ENCODE data around the gene CACFD1. TPM values are rescaled to one million over a fixed set of nuclear protein-coding genes. Genes with fewer than 3 reads are reported as not detected.

Gene CACFD1
- total RNA-seq, 1 donor from 2014 or later: 34.3 TPM

- TF ChIP-seq CTCF (IDR thresholded peaks at IDR 0.05): no peak
- peak in 1 of 2 donors; percentile 2 for ATAC-seq
- H3K9me3 ChIP-seq: no peaks in the 10 kb centered on the region
- H3K36me3 ChIP-seq: peaks cover 53% of the 10 kb centered on the region
- DNase-seq: no peak
- peaks cover 3% of the 10 kb centered on the region for H3K4me1 ChIP-seq
- H3K4me3 ChIP-seq: no peak overlapping the region
- no peaks in the 10 kb centered on the region for H3K27me3 ChIP-seq (ENCODE audit: low read depth)
- H3K27ac ChIP-seq: no peak overlapping the region
- intact Hi-C loops (cut with DNase I): no loop called here
These were observed 11.2 kb downstream of the CACFD1 start for GRCh38 chr9:133470988-133471387.

GRCh38 chr9:133471551-133472276 is 11.9 kb downstream of the CACFD1 start:
- DNase-seq (no peak), ATAC-seq (no peak)
- Histone ChIP-seq H3K27me3 (ENCODE audit: low read depth) (no peaks in the 10 kb centered on the region), H3K36me3 (peaks cover 53% of the 10 kb centered on the region), H3K27ac (no peak overlapping the region), H3K4me3 (no peak overlapping the region), H3K4me1 (peaks cover 10% of the 10 kb centered on the region), H3K9me3 (no peaks in the 10 kb centered on the region)
- intact Hi-C loops (cut with DNase I): no loop called here
- TF ChIP-seq CTCF (IDR thresholded peaks at IDR 0.05): no peak

- Histone ChIP-seq H3K9me3 (no peaks in the 10 kb centered on the region), H3K36me3 (peaks cover 48% of the 10 kb centered on the region), H3K4me1 (peaks cover 16% of the 10 kb centered on the region), H3K27ac (no peak overlapping the region), H3K4me3 (no peak overlapping the region), H3K27me3 (ENCODE audit: low read depth) (no peaks in the 10 kb centered on the region)
- TF ChIP-seq CTCF (IDR thresholded peaks at IDR 0.05): no peak
- no peak for ATAC-seq
- intact Hi-C loops (cut with DNase I): no loop called here
- no peak for DNase-seq
These were observed 12.5 kb downstream of the CACFD1 start for GRCh38 chr9:133472277-133472645.

GRCh38 chr9:133472753-133473378 is 13.1 kb downstream of the CACFD1 start:
- Histone ChIP-seq H3K4me1 (peaks cover 22% of the 10 kb centered on the region), H3K27me3 (ENCODE audit: low read depth) (no peaks in the 10 kb centered on the region), H3K36me3 (peaks cover 47% of the 10 kb centered on the region), H3K27ac (no peak overlapping the region), H3K4me3 (no peak overlapping the region), H3K9me3 (no peaks in the 10 kb centered on the region)
- intact Hi-C loops (cut with DNase I): no loop called here
- DNase-seq (no peak), ATAC-seq (no peak)
- TF ChIP-seq CTCF (IDR thresholded peaks at IDR 0.05): no peak

- DNase-seq (no peak), ATAC-seq (no peak)
- Histone ChIP-seq H3K4me1 (peaks cover 30% of the 10 kb centered on the region), H3K9me3 (no peaks in the 10 kb centered on the region), H3K36me3 (peaks cover 38% of the 10 kb centered on the region), H3K27ac (no peak overlapping the region), H3K4me3 (no peak overlapping the region), H3K27me3 (ENCODE audit: low read depth) (no peaks in the 10 kb centered on the region)
- no peak for TF ChIP-seq CTCF (IDR thresholded peaks at IDR 0.05)
- intact Hi-C loops (cut with DNase I): no loop called here
These were observed 14.0 kb downstream of the CACFD1 start for GRCh38 chr9:133473743-133474142.
